Activated CD4-positive, alpha-beta T cell treated with anti-CD3 and anti-CD28 coated beads, Interleukin-2, amount 10 ng/mL, durations not matched to agents 24 days and 14 days (primary cell): ENCODE measurements around the gene TAF3. TPM values are rescaled to one million over a fixed set of nuclear protein-coding genes. Genes with fewer than 3 reads are reported as not detected.

ENCODE experiments used
- DNase-seq: peaks from one replicate; pipeline ENCODE4 v3.0.0; 2022
- H3K27ac Mint-ChIP-seq: one replicate; pipeline ENCODE4 v1.8.0; 2022; ENCODE audit warnings: mild to moderate bottlenecking, mixed read lengths
- H3K27me3 Mint-ChIP-seq: one replicate; pipeline ENCODE4 v1.8.0; 2022; ENCODE audit warnings: mixed read lengths
- H3K36me3 Mint-ChIP-seq: one replicate; pipeline ENCODE4 v1.8.0; 2022; ENCODE audit warnings: low read depth, mild to moderate bottlenecking, mixed read lengths
- H3K4me1 Mint-ChIP-seq: one replicate; pipeline ENCODE4 v1.8.0; 2021; ENCODE audit warnings: mixed read lengths
- H3K4me3 Mint-ChIP-seq: one replicate; pipeline ENCODE4 v1.8.0; 2022; ENCODE audit warnings: mild to moderate bottlenecking, moderate library complexity, mixed read lengths
- H3K9me3 Mint-ChIP-seq: one replicate; pipeline ENCODE4 v1.8.0; 2021; ENCODE audit warnings: mixed read lengths
- intact Hi-C: fragments of 100-400 bp; cut with micrococcal nuclease; formaldehyde crosslinking; loops from one replicate; pipeline ENCODE4 v1.15.1; 2023
- total RNA-seq: library from RNA; stranded (reverse); gene quantifications from 2 replicates; pipeline ENCODE4 v1.2.3, GENCODE V29; 2022

Gene TAF3
- total RNA-seq, 1 donor from 2014 or later = 15.1 TPM

GRCh38 chr10:7942859-7943258 lies 124.6 kb downstream of the TAF3 start:
- intact Hi-C loops = no loop called here
- no peaks in the 10 kb centered on the region for H3K27me3 Mint-ChIP-seq

DNA sequence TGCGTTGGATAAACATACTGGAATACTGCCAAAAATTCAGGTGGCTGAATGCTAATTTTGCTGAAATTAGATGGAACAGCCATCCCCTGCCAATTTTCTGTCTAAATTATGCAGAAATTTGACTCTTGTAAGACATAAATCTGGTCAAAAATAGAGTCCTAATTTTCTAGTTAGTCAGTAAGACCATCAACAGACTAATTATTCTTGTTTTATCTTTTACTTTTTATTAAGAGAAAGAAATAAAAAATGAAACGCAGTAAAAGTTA lies 125.8 kb downstream of the TAF3 start:
- Mint-ChIP-seq H3K27me3 (no peaks in the 10 kb centered on the region), H3K9me3 (no peaks in the 10 kb centered on the region), H3K4me3 (no peak overlapping the region), H3K4me1 (peaks cover 10% of the 10 kb centered on the region), H3K36me3 (no peaks in the 10 kb centered on the region), H3K27ac (no peak overlapping the region)
- intact Hi-C loops = no loop called here
- no peak for DNase-seq

More at GRCh38 chr10:7942859-7943258, 124.6 kb downstream of the TAF3 start:
- no peak overlapping the region for H3K27ac Mint-ChIP-seq
- DNase-seq = peak; percentile 37
- H3K36me3 Mint-ChIP-seq = no peaks in the 10 kb centered on the region
- no peaks in the 10 kb centered on the region for H3K9me3 Mint-ChIP-seq
- peaks cover 15% of the 10 kb centered on the region for H3K4me1 Mint-ChIP-seq
- no peak overlapping the region for H3K4me3 Mint-ChIP-seq

GRCh38 chr10:7944537-7944936 lies 126.2 kb downstream of the TAF3 start:
- no peaks in the 10 kb centered on the region for H3K36me3 Mint-ChIP-seq
- no peak overlapping the region for H3K4me3 Mint-ChIP-seq
- no peaks in the 10 kb centered on the region for H3K27me3 Mint-ChIP-seq
- peaks cover 10% of the 10 kb centered on the region for H3K4me1 Mint-ChIP-seq
- H3K9me3 Mint-ChIP-seq = no peaks in the 10 kb centered on the region
- no peak for DNase-seq
- intact Hi-C loops = no loop called here
- H3K27ac Mint-ChIP-seq = no peak overlapping the region

DNA sequence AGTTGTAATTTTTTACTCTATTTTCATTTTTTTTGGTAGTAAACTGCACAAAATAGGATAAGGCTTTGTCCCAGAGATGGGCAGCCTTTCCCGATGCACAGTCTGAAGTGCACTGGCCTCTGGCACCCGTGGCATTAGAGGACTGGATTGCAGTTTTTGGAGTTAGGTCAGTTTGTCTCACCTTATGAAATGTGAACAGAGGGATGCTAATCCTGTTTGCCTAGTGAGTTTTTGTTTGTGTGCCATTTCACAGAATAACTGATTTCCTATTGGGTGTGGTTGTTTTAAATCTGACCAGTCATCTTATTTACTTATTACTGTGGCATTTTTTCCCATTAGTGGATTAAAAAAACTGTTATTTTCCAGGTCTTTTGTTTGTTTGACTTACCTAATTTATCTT lies 126.7 kb downstream of the TAF3 start:
- H3K27me3 Mint-ChIP-seq = no peaks in the 10 kb centered on the region
- H3K4me1 Mint-ChIP-seq = peaks cover 10% of the 10 kb centered on the region
- no peak for DNase-seq
- H3K27ac Mint-ChIP-seq = no peak overlapping the region
- H3K4me3 Mint-ChIP-seq = no peak overlapping the region
- no peaks in the 10 kb centered on the region for H3K9me3 Mint-ChIP-seq
- intact Hi-C loops = no loop called here
- H3K36me3 Mint-ChIP-seq = no peaks in the 10 kb centered on the region

- H3K27ac Mint-ChIP-seq = no peak overlapping the region
- DNase-seq = peak; percentile 41
Observed at GRCh38 chr10:7945469-7946187, 127.3 kb downstream of the TAF3 start.

GRCh38 chr10:7948371-7949000 lies 130.2 kb downstream of the TAF3 start:
- intact Hi-C loops = no loop called here
- H3K9me3 Mint-ChIP-seq = no peaks in the 10 kb centered on the region
- no peaks in the 10 kb centered on the region for H3K27me3 Mint-ChIP-seq
- no peak overlapping the region for H3K4me3 Mint-ChIP-seq
- H3K36me3 Mint-ChIP-seq = no peaks in the 10 kb centered on the region
- H3K27ac Mint-ChIP-seq = no peak overlapping the region
- H3K4me1 Mint-ChIP-seq = peaks cover 7% of the 10 kb centered on the region
- DNase-seq = no peak

More at GRCh38 chr10:7945469-7946187, 127.3 kb downstream of the TAF3 start:
- H3K4me1 Mint-ChIP-seq = peaks cover 10% of the 10 kb centered on the region
- H3K36me3 Mint-ChIP-seq = no peaks in the 10 kb centered on the region
- H3K9me3 Mint-ChIP-seq = no peaks in the 10 kb centered on the region
- no peak overlapping the region for H3K4me3 Mint-ChIP-seq
- intact Hi-C loops = no loop called here
- H3K27me3 Mint-ChIP-seq = no peaks in the 10 kb centered on the region

DNA sequence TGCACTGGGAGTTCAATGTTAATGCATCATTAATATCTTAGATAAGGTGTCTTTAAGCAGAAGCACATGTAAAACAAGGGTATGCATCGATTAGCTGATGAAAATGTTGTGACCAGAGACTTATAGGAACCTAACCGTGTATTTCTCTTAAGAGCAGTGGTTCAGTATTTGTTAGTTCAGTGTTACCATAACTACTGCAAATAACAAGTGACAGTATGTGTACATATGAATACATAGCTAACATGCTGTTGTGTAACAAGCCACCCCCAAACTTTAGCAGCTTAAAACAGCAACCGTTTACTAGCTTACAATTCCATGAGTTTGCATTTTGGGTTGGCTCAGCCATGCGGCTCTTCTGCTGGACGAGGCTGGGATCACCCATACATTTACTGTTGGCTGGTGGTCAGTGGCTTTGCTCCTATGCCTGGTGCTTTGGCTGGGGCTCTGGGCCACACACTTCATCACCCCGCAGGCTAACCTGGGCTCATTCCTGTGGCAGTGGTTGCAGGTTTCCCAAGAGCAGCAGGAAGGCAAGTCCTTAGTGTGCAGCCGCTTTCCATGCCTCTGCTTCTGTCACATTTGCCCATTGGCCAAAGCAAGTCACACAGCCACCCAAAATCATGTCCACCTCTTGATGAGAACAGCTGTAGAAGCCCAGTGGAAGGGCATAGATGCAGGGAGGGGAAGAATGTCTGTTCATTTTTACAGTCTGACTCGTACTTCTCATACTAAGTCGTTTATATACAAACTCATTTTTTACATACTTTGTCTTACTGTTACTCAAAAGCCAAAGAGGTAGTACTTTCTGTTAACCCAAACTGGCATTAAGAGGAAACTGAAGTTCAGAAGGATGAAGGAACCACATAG lies 132.9 kb downstream of the TAF3 start:
- Mint-ChIP-seq H3K27ac (no peak overlapping the region), H3K36me3 (no peaks in the 10 kb centered on the region), H3K4me3 (no peak overlapping the region), H3K4me1 (no peaks in the 10 kb centered on the region), H3K27me3 (no peaks in the 10 kb centered on the region), H3K9me3 (no peaks in the 10 kb centered on the region)
- intact Hi-C loops = no loop called here
- no peak for DNase-seq

DNA sequence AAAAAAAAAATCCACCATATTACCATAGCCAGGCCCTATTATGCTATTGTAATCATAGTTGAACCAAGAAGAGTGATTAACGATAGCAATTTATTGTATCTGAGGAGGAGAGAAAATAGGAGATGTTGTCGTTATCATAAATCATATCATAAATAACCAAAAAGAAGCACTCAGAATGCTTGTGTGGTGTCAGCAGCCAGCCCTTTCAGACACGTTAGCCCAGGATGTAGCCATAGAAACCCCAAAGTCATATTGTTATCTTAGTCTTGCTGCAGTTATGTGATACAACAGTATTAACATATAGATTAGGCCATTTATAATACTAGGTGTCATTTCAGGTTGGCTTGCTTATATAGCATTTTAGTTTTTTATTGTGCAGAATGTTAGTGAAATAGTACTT lies 134.0 kb downstream of the TAF3 start:
- intact Hi-C loops = no loop called here
- Mint-ChIP-seq H3K4me3 (no peak overlapping the region), H3K36me3 (no peaks in the 10 kb centered on the region), H3K27ac (no peak overlapping the region), H3K27me3 (no peaks in the 10 kb centered on the region), H3K9me3 (no peaks in the 10 kb centered on the region), H3K4me1 (peaks cover 6% of the 10 kb centered on the region)
- DNase-seq = no peak

DNA sequence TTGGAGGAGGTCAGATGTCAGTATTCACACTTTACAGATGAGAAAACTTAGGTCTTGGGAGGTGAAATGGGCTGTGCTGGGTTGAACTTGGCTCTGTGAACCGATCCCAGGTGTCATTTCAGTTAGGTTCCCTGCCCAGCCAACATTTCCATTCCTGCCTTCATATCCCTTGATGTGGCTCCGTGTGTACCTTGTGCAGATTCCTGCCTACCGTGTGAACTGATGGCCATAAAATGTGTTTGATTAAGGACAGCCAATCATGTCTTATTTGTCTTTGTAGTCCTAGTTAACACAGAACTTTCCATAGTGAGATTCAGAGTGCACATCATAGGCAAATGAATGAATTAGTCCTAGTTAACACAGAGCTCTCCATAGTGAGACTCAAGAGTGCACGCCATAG lies 135.1 kb downstream of the TAF3 start:
- Mint-ChIP-seq H3K9me3 (no peaks in the 10 kb centered on the region), H3K4me3 (no peak overlapping the region), H3K36me3 (peaks cover 1% of the 10 kb centered on the region), H3K27ac (no peak overlapping the region), H3K4me1 (peaks cover 6% of the 10 kb centered on the region), H3K27me3 (no peaks in the 10 kb centered on the region)
- no peak for DNase-seq
- intact Hi-C loops = no loop called here

- intact Hi-C loops = no loop called here
- Mint-ChIP-seq H3K9me3 (no peaks in the 10 kb centered on the region), H3K4me1 (peaks cover 6% of the 10 kb centered on the region), H3K36me3 (peaks cover 2% of the 10 kb centered on the region), H3K27ac (no peak overlapping the region), H3K4me3 (no peak overlapping the region), H3K27me3 (no peaks in the 10 kb centered on the region)
- DNase-seq = no peak
Observed at GRCh38 chr10:7955446-7955845, 137.1 kb downstream of the TAF3 start.

- peaks cover 6% of the 10 kb centered on the region for H3K4me1 Mint-ChIP-seq
- DNase-seq = no peak
- no peak overlapping the region for H3K4me3 Mint-ChIP-seq
- no peak overlapping the region for H3K27ac Mint-ChIP-seq
- H3K27me3 Mint-ChIP-seq = no peaks in the 10 kb centered on the region
- intact Hi-C loops = no loop called here
- H3K36me3 Mint-ChIP-seq = peaks cover 2% of the 10 kb centered on the region
- H3K9me3 Mint-ChIP-seq = no peaks in the 10 kb centered on the region
Observed at GRCh38 chr10:7956508-7956907, 138.2 kb downstream of the TAF3 start.

GRCh38 chr10:7957591-7957990 lies 139.3 kb downstream of the TAF3 start:
- no peak overlapping the region for H3K4me3 Mint-ChIP-seq
- peaks cover 6% of the 10 kb centered on the region for H3K4me1 Mint-ChIP-seq
- no peak for DNase-seq
- H3K27me3 Mint-ChIP-seq = no peaks in the 10 kb centered on the region
- no peaks in the 10 kb centered on the region for H3K9me3 Mint-ChIP-seq
- intact Hi-C loops = no loop called here
- H3K36me3 Mint-ChIP-seq = peaks cover 2% of the 10 kb centered on the region
- H3K27ac Mint-ChIP-seq = no peak overlapping the region

GRCh38 chr10:7958442-7958841 lies 140.1 kb downstream of the TAF3 start:
- intact Hi-C loops = no loop called here
- Mint-ChIP-seq H3K9me3 (no peaks in the 10 kb centered on the region), H3K27ac (no peak overlapping the region), H3K27me3 (no peaks in the 10 kb centered on the region), H3K36me3 (peaks cover 3% of the 10 kb centered on the region), H3K4me1 (peaks cover 6% of the 10 kb centered on the region), H3K4me3 (no peak overlapping the region)
- no peak for DNase-seq

DNA sequence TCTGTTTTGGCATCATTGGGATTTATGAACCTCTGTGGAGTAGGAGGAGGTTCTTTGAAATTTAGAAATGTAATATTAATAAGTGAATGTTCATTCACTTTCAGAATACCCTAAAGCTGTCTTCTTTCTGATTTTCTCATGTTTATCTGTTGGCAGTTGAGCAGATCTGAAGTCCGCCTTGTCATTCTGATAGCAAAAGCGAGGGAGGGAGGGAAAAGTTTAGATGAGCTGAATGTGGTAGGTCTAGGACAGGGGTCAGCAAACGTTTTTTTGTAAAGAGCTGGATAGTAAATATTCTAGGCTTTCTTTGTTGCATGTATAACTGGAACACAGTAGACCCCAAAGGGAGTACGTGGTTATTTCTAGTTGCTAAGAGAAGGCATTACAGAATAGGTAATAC lies 141.8 kb downstream of the TAF3 start:
- H3K36me3 Mint-ChIP-seq = peaks cover 18% of the 10 kb centered on the region
- no peak for DNase-seq
- no peak overlapping the region for H3K4me3 Mint-ChIP-seq
- H3K27me3 Mint-ChIP-seq = no peaks in the 10 kb centered on the region
- intact Hi-C loops = no loop called here
- H3K9me3 Mint-ChIP-seq = no peaks in the 10 kb centered on the region
- peaks cover 9% of the 10 kb centered on the region for H3K4me1 Mint-ChIP-seq
- no peak overlapping the region for H3K27ac Mint-ChIP-seq
